ENCODE measurements around the gene PLXNA4.

DNA sequence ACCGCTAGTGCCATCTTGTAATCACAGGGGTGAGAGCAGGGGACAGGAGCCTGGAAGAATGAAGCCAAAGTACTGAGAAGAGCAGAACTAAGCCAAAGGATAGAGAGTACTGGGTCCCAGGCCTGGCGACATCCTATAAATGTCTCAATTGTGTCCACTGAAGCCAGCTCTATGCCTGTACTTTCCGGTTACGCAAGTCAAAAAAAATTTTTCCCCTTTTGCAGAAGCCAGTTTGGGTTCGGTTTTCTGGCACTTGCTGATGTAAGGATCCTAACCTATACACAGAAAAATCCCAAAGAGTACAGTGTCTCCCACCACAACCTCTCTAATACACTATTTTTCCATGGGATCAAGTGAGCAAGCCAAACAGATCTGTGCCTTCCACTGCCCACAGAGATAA is 61.1 kb downstream of the PLXNA4 start:
- TF ChIP-seq, protein P1, sequence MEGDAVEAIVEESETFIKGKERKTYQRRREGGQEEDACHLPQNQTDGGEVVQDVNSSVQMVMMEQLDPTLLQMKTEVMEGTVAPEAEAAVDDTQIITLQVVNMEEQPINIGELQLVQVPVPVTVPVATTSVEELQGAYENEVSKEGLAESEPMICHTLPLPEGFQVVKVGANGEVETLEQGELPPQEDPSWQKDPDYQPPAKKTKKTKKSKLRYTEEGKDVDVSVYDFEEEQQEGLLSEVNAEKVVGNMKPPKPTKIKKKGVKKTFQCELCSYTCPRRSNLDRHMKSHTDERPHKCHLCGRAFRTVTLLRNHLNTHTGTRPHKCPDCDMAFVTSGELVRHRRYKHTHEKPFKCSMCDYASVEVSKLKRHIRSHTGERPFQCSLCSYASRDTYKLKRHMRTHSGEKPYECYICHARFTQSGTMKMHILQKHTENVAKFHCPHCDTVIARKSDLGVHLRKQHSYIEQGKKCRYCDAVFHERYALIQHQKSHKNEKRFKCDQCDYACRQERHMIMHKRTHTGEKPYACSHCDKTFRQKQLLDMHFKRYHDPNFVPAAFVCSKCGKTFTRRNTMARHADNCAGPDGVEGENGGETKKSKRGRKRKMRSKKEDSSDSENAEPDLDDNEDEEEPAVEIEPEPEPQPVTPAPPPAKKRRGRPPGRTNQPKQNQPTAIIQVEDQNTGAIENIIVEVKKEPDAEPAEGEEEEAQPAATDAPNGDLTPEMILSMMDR (IDR thresholded peaks at IDR 0.05; ENCODE audit: low read depth, low read length, missing input control), result no peak
- TF ChIP-seq TAF1 (conservative IDR thresholded peaks at IDR 0.05) (no peak), YY1 (IDR thresholded peaks at IDR 0.05) (no peak), JUND (IDR thresholded peaks at IDR 0.05) (no peak), RAD21 (IDR thresholded peaks at IDR 0.05) (no peak), GABPA (IDR thresholded peaks at IDR 0.05 in 1 of 2, conservative IDR thresholded peaks at IDR 0.05 in 1 of 2) (no peak)
- TF ChIP-seq, protein P2, sequence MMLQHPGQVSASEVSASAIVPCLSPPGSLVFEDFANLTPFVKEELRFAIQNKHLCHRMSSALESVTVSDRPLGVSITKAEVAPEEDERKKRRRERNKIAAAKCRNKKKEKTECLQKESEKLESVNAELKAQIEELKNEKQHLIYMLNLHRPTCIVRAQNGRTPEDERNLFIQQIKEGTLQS (IDR thresholded peaks at IDR 0.05), result no peak
